Activated T-cell treated with anti-CD3 and anti-CD28 coated beads for 1 hour (primary cell): ENCODE measurements around the gene BTBD16.

Experiments used
- DNase-seq: peaks from one replicate; pipeline ENCODE4 v3.0.0-alpha.2; 2020; ENCODE audit warnings: low read depth

BTBD16 gene

GRCh38 chr10:122374859-122375678, 104.0 kb downstream of the BTBD16 start:
- peak; percentile 60 for DNase-seq

GRCh38 chr10:122375679-122376160, 104.6 kb downstream of the BTBD16 start:
- no peak for DNase-seq

GRCh38 chr10:122376364-122376961, 105.4 kb downstream of the BTBD16 start:
- DNase-seq = no peak

- no peak for DNase-seq
Measured at GRCh38 chr10:122379041-122379440, 107.9 kb downstream of the BTBD16 start.

GRCh38 chr10:122379537-122379936, 108.4 kb downstream of the BTBD16 start:
- DNase-seq = no peak

GRCh38 chr10:122380703-122381102, 109.6 kb downstream of the BTBD16 start:
- DNase-seq = no peak

GRCh38 chr10:122381680-122382079, 110.6 kb downstream of the BTBD16 start:
- no peak for DNase-seq

GRCh38 chr10:122386514-122386913, 115.4 kb downstream of the BTBD16 start:
- no peak for DNase-seq

- DNase-seq = no peak
Measured at GRCh38 chr10:122387572-122387971, 116.5 kb downstream of the BTBD16 start.
